ENCODE results near the gene CCDC169. TPM values are rescaled to one million over a fixed set of nuclear protein-coding genes. Genes with fewer than 3 reads are reported as not detected.
"Not testable (repeated sequence)": the region's sequence is repeated elsewhere in the genome, so short reads cannot be mapped to it uniquely, and the experiment has no call there.

CCDC169 gene
- total and polyA plus RNA-seq, 4 donors, result 2.1 TPM; not detected in 3

DNA sequence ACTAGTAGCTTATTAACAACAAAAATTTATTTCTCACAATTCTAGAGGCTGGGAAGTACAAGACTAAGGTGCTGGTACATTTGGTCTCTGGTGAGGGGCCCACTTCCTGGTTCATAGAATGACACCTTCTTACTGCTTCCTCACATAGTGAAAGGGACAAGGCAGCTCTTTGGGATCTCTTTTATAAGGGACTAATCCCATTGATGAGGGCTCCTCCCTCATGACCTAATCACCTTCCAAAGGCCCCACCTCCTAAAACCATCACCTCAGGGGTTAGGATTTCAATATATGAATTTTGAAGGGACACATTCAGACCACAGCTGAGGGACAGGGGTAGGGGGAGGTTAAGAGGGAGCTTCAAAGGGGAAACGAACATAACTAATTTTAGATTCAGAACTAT lies 28.3 kb upstream of the CCDC169 start:
- TF ChIP-seq HNF4G (IDR thresholded peaks at IDR 0.05), result no peak
- no peak for TF ChIP-seq HNF4A (conservative IDR thresholded peaks at IDR 0.05)
- no peak for TF ChIP-seq EGR1 (IDR thresholded peaks at IDR 0.05; ENCODE audit: low read depth in 2 of 2)
- Histone ChIP-seq H3K9me3 (ENCODE audit: control insufficient read depth in 4 of 4, low read length in 3 of 4) (no peaks in the 10 kb centered on the region), H3K4me3 (ENCODE audit: low read depth in 1 of 3, low read length in 3 of 3) (no peak overlapping the region), H3K36me3 (ENCODE audit: control insufficient read depth in 4 of 4, insufficient read depth in 3 of 4, low read depth in 1 of 4, low read length in 3 of 4) (peaks cover 1 to 24% (median 18%) of the 10 kb centered on the region in 4 donors), H3K4me1 (ENCODE audit: control insufficient read depth in 4 of 4, insufficient read depth in 4 of 4, low read length in 3 of 4) (no peaks in the 10 kb centered on the region), H3K9ac (ENCODE audit: low read depth in 1 of 2, low read length in 2 of 2) (no peak overlapping the region), H3K27ac (ENCODE audit: low read depth in 1 of 2, low read length in 2 of 2) (no peak overlapping the region), H3K27me3 (ENCODE audit: control insufficient read depth in 4 of 4, insufficient read depth in 4 of 4, low read length in 3 of 4) (no peaks in the 10 kb centered on the region)
- WGBS, result 76% methylated on average over 1 of the region's 1 CpG
- DNase-seq (ENCODE audit: low spot score), result no peak

DNA sequence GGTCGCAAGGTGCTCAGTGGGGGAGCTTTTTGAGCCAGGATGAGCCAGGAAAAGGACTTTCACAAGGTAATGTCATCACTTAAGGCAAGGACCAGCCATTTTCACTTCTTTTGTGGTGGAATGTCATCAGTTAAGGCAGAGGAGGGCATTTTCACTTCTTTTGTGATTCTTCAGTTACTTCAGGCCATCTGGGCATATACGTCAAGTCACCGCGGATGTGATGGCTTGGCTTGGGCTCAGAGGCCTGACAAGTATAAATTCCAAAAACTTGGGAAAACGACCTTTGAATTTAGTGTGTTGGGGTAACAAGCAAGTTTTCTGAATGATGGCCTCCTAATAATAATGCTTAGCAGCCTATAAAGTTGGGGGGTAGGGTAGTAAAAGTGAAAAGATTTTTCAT lies 27.3 kb upstream of the CCDC169 start:
- H3K9ac ChIP-seq (ENCODE audit: low read depth in 1 of 2, low read length in 2 of 2); H3K4me3 ChIP-seq (ENCODE audit: low read depth in 1 of 3, low read length in 3 of 3); H3K27ac ChIP-seq (ENCODE audit: low read depth in 1 of 2, low read length in 2 of 2); H3K9me3 ChIP-seq (ENCODE audit: control insufficient read depth in 4 of 4, low read length in 3 of 4); H3K4me1 ChIP-seq (ENCODE audit: control insufficient read depth in 4 of 4, insufficient read depth in 4 of 4, low read length in 3 of 4); H3K27me3 ChIP-seq (ENCODE audit: control insufficient read depth in 4 of 4, insufficient read depth in 4 of 4, low read length in 3 of 4); DNase-seq (ENCODE audit: low spot score): not testable (repeated sequence)
- WGBS, result 87% methylated on average over 5 of the region's 5 CpGs
- H3K36me3 ChIP-seq (ENCODE audit: control insufficient read depth in 4 of 4, insufficient read depth in 3 of 4, low read depth in 1 of 4, low read length in 3 of 4), result peaks cover 1 to 20% (median 18%) of the 10 kb centered on the region in 4 donors

DNA sequence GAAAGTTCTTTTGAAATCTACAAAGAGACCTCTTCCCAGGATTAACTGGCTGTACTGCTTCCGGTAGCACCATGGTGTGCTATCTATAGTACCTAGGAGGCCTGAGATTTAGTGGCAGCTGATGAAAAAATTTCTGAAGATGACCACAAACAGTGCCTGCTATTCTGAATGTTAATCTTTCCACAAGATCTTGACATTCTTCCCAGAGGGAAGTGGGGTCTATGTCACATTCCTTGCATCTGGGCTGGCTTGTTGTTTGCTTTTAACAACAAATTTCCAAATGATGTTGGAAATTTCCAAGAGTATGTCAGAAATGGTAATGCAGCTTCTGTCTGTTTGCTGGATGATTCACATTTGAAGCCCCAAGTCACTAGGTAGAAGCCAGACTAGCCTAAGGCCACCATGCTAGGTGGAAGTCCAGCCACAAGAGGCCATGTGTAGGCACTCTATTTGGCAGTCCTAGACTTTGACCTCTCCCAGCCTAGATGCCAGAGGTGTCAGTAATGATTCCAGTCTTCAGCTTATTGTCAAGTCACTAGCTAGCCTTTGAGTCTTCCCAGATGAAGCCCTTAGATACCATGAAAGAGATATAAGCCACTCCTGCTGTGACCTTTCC lies 26.4 kb upstream of the CCDC169 start:
- DNase-seq (ENCODE audit: low spot score), result no peak
- Histone ChIP-seq H3K9ac (ENCODE audit: low read depth in 1 of 2, low read length in 2 of 2) (no peak overlapping the region), H3K9me3 (ENCODE audit: control insufficient read depth in 4 of 4, low read length in 3 of 4) (no peaks in the 10 kb centered on the region), H3K27me3 (ENCODE audit: control insufficient read depth in 4 of 4, insufficient read depth in 4 of 4, low read length in 3 of 4) (no peaks in the 10 kb centered on the region), H3K27ac (ENCODE audit: low read depth in 1 of 2, low read length in 2 of 2) (no peak overlapping the region), H3K4me1 (ENCODE audit: control insufficient read depth in 4 of 4, insufficient read depth in 4 of 4, low read length in 3 of 4) (no peaks in the 10 kb centered on the region), H3K4me3 (ENCODE audit: low read depth in 1 of 3, low read length in 3 of 3) (no peak overlapping the region), H3K36me3 (ENCODE audit: control insufficient read depth in 4 of 4, insufficient read depth in 3 of 4, low read depth in 1 of 4, low read length in 3 of 4) (peaks cover 1 to 17% (median 15%) of the 10 kb centered on the region in 4 donors)
- WGBS, result 95% methylated on average over 1 of the region's 1 CpG
- no peak for TF ChIP-seq SP1 (IDR thresholded peaks at IDR 0.05)
- TF ChIP-seq, protein P1, sequence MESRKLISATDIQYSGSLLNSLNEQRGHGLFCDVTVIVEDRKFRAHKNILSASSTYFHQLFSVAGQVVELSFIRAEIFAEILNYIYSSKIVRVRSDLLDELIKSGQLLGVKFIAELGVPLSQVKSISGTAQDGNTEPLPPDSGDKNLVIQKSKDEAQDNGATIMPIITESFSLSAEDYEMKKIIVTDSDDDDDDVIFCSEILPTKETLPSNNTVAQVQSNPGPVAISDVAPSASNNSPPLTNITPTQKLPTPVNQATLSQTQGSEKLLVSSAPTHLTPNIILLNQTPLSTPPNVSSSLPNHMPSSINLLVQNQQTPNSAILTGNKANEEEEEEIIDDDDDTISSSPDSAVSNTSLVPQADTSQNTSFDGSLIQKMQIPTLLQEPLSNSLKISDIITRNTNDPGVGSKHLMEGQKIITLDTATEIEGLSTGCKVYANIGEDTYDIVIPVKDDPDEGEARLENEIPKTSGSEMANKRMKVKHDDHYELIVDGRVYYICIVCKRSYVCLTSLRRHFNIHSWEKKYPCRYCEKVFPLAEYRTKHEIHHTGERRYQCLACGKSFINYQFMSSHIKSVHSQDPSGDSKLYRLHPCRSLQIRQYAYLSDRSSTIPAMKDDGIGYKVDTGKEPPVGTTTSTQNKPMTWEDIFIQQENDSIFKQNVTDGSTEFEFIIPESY (IDR thresholded peaks at IDR 0.05), result no peak
- TF ChIP-seq, protein P2, sequence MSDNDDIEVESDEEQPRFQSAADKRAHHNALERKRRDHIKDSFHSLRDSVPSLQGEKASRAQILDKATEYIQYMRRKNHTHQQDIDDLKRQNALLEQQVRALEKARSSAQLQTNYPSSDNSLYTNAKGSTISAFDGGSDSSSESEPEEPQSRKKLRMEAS (IDR thresholded peaks at IDR 0.05), result no peak
- no peak for TF ChIP-seq EGR1 (IDR thresholded peaks at IDR 0.05; ENCODE audit: low read depth in 2 of 2)
- TF ChIP-seq GABPA (IDR thresholded peaks at IDR 0.05 in 1 of 2, conservative IDR thresholded peaks at IDR 0.05 in 1 of 2), result no peak
- no peak for TF ChIP-seq YY1 (IDR thresholded peaks at IDR 0.05)
- no peak for TF ChIP-seq RXRA (IDR thresholded peaks at IDR 0.05)
- TF ChIP-seq, protein P3, sequence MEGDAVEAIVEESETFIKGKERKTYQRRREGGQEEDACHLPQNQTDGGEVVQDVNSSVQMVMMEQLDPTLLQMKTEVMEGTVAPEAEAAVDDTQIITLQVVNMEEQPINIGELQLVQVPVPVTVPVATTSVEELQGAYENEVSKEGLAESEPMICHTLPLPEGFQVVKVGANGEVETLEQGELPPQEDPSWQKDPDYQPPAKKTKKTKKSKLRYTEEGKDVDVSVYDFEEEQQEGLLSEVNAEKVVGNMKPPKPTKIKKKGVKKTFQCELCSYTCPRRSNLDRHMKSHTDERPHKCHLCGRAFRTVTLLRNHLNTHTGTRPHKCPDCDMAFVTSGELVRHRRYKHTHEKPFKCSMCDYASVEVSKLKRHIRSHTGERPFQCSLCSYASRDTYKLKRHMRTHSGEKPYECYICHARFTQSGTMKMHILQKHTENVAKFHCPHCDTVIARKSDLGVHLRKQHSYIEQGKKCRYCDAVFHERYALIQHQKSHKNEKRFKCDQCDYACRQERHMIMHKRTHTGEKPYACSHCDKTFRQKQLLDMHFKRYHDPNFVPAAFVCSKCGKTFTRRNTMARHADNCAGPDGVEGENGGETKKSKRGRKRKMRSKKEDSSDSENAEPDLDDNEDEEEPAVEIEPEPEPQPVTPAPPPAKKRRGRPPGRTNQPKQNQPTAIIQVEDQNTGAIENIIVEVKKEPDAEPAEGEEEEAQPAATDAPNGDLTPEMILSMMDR (IDR thresholded peaks at IDR 0.05; ENCODE audit: low read depth, low read length, missing input control), result no peak
- TF ChIP-seq HNF4G (IDR thresholded peaks at IDR 0.05), result no peak
- TF ChIP-seq, protein P4, sequence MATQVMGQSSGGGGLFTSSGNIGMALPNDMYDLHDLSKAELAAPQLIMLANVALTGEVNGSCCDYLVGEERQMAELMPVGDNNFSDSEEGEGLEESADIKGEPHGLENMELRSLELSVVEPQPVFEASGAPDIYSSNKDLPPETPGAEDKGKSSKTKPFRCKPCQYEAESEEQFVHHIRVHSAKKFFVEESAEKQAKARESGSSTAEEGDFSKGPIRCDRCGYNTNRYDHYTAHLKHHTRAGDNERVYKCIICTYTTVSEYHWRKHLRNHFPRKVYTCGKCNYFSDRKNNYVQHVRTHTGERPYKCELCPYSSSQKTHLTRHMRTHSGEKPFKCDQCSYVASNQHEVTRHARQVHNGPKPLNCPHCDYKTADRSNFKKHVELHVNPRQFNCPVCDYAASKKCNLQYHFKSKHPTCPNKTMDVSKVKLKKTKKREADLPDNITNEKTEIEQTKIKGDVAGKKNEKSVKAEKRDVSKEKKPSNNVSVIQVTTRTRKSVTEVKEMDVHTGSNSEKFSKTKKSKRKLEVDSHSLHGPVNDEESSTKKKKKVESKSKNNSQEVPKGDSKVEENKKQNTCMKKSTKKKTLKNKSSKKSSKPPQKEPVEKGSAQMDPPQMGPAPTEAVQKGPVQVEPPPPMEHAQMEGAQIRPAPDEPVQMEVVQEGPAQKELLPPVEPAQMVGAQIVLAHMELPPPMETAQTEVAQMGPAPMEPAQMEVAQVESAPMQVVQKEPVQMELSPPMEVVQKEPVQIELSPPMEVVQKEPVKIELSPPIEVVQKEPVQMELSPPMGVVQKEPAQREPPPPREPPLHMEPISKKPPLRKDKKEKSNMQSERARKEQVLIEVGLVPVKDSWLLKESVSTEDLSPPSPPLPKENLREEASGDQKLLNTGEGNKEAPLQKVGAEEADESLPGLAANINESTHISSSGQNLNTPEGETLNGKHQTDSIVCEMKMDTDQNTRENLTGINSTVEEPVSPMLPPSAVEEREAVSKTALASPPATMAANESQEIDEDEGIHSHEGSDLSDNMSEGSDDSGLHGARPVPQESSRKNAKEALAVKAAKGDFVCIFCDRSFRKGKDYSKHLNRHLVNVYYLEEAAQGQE (IDR thresholded peaks at IDR 0.05), result no peak
- no peak for TF ChIP-seq NR2F2 (IDR thresholded peaks at IDR 0.05)
- TF ChIP-seq FOXA2 (IDR thresholded peaks at IDR 0.05), result no peak
- TF ChIP-seq RAD21 (IDR thresholded peaks at IDR 0.05), result no peak

Data from liver (tissue), 9 donors.